ENCODE results near the gene HEMGN. TPM values are rescaled to one million over a fixed set of nuclear protein-coding genes. Genes with fewer than 3 reads are reported as not detected.

The HEMGN gene
- total RNA-seq, 4 donors from 2014 or later: not detected

DNA sequence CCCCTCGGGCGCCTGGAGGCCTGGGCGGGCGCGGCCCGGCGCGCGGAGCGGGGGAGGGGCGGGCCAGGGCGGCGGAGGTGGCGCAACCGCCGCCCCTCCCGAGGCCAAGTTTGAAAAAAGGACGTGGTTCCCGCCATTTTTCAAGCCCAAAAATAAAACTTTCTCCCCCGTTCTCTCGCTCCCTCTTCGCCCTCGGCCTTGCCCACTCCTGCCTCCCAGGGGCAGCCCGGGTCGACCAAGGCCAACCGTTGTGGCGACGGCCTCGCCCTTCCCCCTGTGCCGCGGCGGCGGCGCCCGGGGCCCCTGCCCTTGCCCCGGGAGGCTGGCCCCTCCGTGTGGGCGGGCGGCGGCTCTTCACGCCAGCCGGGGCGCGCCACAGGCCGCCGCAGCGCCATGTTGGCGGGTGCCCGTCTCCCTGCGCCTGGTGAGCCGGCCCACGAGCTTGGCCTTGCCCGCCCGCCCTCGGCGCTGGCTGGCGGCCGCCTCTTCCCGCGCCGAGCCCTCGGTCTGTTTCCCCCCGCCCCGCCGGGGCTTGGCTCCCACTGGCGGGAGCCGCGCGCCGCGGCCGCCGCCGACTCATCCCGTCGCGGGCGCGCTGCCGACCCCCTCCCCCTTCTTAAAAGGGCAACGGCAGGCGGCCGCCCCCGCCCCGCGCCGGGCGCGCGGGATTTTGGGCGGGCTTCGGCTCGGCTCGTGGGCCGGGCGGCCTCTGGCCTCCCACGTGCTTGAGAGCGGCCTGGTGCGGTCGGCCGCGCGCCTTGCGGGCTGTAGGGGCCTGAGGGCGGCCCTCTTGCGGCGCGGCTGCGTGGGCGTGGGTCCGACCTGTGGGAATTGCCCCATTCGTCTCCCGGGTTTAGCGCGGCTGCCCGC lies 46.5 kb upstream of the HEMGN start:
- WGBS, 2 donors (ENCODE audit: low coverage in 1 of 2): 0% methylated on average over 48 of the region's 116 CpGs; no CpG with 5 or more reads in 1 of the 2 donors
- intact Hi-C loops (cut with DNase I; ENCODE audit: low total_unique reads): loop anchor here (5.0 to 10.0 kb wide), 3 partner anchors 50 to 73 kb away; partner anchors contain the start of genes NANS and TRMO
- H3K27me3 ChIP-seq: no peaks in the 10 kb centered on the region
- no peaks in the 10 kb centered on the region for H3K9me3 ChIP-seq
- peaks cover 31 to 66% (median 49%) of the 10 kb centered on the region in 4 donors for H3K4me1 ChIP-seq
- in situ Hi-C loops (cut with MboI; ENCODE audit: low pct_ligation_motif_present in 1 of 4, low pct_unique_long_range_greater_than_20kb in 1 of 4, low sequenced_read_pairs in 3 of 4): loop anchor here in 1 of 4 donors (25.0 kb wide), 1 partner anchor 103 kb away; no protein-coding TSS in a partner anchor
- peak; percentile 79 for DNase-seq
- H3K36me3 ChIP-seq: no peaks in the 10 kb centered on the region
- H3K27ac ChIP-seq: peak overlapping the region; percentile 97 to 100 (median 99)
- peak overlapping the region; percentile 88 to 98 (median 96) for H3K4me3 ChIP-seq
- peak in 2 of 3 donors; percentile 42 to 67 for TF ChIP-seq POLR2AphosphoS5 (IDR thresholded peaks at IDR 0.05)
- TF ChIP-seq, protein P1, sequence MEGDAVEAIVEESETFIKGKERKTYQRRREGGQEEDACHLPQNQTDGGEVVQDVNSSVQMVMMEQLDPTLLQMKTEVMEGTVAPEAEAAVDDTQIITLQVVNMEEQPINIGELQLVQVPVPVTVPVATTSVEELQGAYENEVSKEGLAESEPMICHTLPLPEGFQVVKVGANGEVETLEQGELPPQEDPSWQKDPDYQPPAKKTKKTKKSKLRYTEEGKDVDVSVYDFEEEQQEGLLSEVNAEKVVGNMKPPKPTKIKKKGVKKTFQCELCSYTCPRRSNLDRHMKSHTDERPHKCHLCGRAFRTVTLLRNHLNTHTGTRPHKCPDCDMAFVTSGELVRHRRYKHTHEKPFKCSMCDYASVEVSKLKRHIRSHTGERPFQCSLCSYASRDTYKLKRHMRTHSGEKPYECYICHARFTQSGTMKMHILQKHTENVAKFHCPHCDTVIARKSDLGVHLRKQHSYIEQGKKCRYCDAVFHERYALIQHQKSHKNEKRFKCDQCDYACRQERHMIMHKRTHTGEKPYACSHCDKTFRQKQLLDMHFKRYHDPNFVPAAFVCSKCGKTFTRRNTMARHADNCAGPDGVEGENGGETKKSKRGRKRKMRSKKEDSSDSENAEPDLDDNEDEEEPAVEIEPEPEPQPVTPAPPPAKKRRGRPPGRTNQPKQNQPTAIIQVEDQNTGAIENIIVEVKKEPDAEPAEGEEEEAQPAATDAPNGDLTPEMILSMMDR (IDR thresholded peaks at IDR 0.05): no peak

DNA sequence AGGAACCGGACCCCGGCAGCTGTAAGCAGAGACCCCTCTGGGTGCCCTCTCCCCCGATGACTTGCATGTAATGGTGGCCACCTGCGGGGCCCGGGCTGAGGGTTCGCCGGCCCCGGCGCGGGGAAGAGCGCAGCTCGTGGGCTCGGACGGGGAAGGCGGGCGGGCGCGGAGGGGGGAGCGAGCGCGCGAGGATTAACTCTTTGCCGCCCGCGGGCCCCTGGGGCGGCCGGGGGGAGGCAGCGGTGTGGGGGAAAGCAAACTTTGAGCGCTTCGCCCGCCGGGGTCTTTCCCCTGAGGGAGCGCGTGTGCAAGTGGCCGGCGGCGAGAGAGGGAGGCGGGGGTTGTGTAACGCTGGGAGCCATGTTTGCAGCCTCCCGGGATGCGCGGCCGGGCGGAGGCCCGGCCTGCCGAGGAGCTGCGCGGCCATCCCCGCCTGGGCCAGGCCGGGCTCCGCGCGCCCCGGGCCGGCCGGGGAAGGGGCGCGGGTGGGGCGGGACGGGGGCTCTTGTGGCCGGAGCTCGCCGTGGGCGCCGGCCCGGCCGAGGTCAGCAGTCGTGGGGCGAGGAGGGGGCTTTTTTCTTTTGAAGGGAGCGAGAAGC lies 45.7 kb upstream of the HEMGN start:
- peak; percentile 68 for DNase-seq
- H3K27me3 ChIP-seq: no peaks in the 10 kb centered on the region
- in situ Hi-C loops (cut with MboI; ENCODE audit: low pct_ligation_motif_present in 1 of 4, low pct_unique_long_range_greater_than_20kb in 1 of 4, low sequenced_read_pairs in 3 of 4): loop anchor here in 1 of 4 donors (25.0 kb wide), 1 partner anchor 104 kb away; no protein-coding TSS in a partner anchor
- intact Hi-C loops (cut with DNase I; ENCODE audit: low total_unique reads): loop anchor here (5.0 to 10.0 kb wide), 3 partner anchors 51 to 74 kb away; partner anchors contain the start of genes NANS and TRMO
- TF ChIP-seq EP300 (IDR thresholded peaks at IDR 0.05; ENCODE audit: low read depth) (no peak), POLR2AphosphoS5 (IDR thresholded peaks at IDR 0.05) (no peak), POLR2A (IDR thresholded peaks at IDR 0.05) (no peak)
- TF ChIP-seq, protein P1 (IDR thresholded peaks at IDR 0.05): no peak
- no peaks in the 10 kb centered on the region for H3K9me3 ChIP-seq
- peak overlapping the region; percentile 88 to 98 (median 96) for H3K4me3 ChIP-seq
- H3K27ac ChIP-seq: peak overlapping the region; percentile 97 to 100 (median 99)
- H3K4me1 ChIP-seq: peaks cover 28 to 59% (median 42%) of the 10 kb centered on the region in 4 donors
- H3K36me3 ChIP-seq: no peaks in the 10 kb centered on the region
- WGBS, 2 donors (ENCODE audit: low coverage in 1 of 2): 0% methylated on average over 3 of the region's 70 CpGs; no CpG with 5 or more reads in 1 of the 2 donors

DNA sequence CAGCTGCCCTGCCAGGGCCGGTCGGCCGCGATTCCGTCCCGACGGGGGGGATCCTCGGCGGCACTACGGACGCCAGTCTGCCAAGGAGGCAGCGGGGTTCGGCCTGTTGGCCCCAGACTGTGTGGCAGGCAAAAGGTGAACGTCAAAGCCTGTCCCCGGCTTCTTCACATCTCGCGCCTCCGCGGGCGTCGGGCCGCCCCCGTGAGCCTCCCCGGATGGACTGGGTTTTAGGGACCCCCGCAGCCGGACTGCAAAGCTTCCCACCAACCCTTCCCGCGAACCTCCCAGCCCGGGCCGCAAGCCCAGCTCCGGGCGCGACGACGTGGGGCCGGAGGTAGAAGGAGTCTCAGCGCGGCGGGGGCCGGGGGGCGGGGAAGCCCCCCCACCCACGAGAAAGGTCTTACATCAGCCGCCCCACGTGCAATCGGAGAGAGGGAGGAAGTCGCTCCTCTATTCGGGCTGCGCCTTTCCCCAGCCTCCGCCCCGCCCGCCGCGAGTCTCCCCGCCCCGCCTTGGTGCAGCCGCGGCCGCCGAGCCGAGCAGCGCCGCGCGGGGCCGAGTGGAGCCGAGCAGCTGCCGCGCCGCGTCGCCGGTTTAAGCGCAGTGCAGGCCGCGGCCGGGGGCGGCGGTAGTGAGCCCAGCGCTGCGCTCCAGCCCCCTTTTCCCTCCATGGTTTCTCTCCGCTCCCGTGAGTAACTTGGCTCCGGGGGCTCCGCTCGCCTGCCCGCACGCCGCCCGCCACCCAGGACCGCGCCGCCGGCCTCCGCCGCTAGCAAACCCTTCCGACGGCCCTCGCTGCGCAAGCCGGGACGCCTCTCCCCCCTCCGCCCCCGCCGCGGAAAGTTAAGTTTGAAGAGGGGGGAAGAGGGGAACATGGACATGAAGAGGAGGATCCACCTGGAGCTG lies 45.0 kb upstream of the HEMGN start, which contains the start of gene ANP32B:
Gene ANP32B (plus strand): TSS at position 659 of the 906 bp plus-strand sequence. CDS start 215 bp downstream, at position 874.
- H3K9me3 ChIP-seq: no peaks in the 10 kb centered on the region
- H3K4me1 ChIP-seq: peaks cover 28 to 52% (median 35%) of the 10 kb centered on the region in 4 donors
- peak within 1 kb of the TSS; percentile 97 to 100 (median 99) for H3K27ac ChIP-seq
- H3K36me3 ChIP-seq: no peaks in the 10 kb centered on the region
- 1% methylated on average over 93 of the region's 105 CpGs; no CpG with 5 or more reads in 1 of the 2 donors for WGBS, 2 donors (ENCODE audit: low coverage in 1 of 2)
- TF ChIP-seq, protein P1 (IDR thresholded peaks at IDR 0.05): peak; percentile 66 to 96 (median 87)
- TF ChIP-seq EP300 (IDR thresholded peaks at IDR 0.05; ENCODE audit: low read depth): no peak
- TF ChIP-seq POLR2AphosphoS5 (IDR thresholded peaks at IDR 0.05): peak in 1 of 3 donors; percentile 21
- TF ChIP-seq POLR2A (IDR thresholded peaks at IDR 0.05): peak; percentile 34
- H3K27me3 ChIP-seq: no peaks in the 10 kb centered on the region
- DNase-seq: peak; percentile 94
- in situ Hi-C loops (cut with MboI; ENCODE audit: low pct_ligation_motif_present in 1 of 4, low pct_unique_long_range_greater_than_20kb in 1 of 4, low sequenced_read_pairs in 3 of 4): loop anchor here in 1 of 4 donors (25.0 kb wide), 1 partner anchor 104 kb away; no protein-coding TSS in a partner anchor
- H3K4me3 ChIP-seq: peak within 1 kb of the TSS; percentile 88 to 98 (median 96)
- intact Hi-C loops (cut with DNase I; ENCODE audit: low total_unique reads): loop anchor here (5.0 to 10.0 kb wide), 3 partner anchors 52 to 74 kb away; partner anchors contain the start of genes NANS and TRMO
